ENCODE measurements around the gene GGA2.
A peak's percentile ranks its signal among the peaks of the same experiment; 100 is the strongest.
"Not testable (repeated sequence)": the region's sequence is repeated elsewhere in the genome, so short reads cannot be mapped to it uniquely, and the experiment has no call there.

Gene GGA2

DNA sequence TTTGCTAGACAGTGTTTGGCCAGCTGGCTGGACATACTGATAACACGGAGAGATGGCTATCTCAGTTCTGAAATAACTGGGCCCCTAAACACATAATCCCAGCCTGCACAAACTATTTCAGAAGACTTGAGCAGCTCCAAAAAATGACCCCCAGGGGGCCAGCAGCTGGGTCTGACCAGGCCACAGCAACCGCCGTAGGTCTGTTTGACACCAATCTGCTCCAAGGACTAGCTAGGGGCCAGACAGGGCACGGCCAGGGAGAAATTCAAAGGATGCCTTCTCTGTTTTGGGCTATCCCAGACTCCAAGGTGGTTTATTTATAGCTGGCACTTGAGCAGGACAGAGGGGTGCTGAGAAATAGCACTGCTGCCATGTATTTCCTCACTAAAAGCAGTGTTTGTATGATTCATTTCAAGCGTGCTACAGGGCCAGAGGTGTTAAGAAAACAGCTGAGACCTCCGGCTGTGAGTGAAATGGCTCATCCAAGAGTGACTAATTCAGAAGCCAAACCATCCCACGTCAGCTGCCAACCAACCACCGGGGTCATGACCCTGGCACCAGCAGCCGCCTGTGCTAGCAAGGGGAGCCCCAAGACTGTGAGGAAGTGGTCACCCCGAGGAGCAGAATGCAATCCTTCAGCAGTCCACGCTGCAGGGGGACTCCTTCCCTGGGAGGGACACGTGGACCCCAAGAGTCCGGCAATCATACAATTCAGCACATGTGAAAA lies 5.7 kb downstream of the GGA2 start:
- DNase-seq (ENCODE audit: low read depth in 3 of 3), result peak; percentile 21 to 42 (median 33)

- DNase-seq (ENCODE audit: low read depth in 3 of 3), result no peak
Measured at GRCh38 chr16:23504076-23504452, 6.2 kb downstream of the GGA2 start.

DNA sequence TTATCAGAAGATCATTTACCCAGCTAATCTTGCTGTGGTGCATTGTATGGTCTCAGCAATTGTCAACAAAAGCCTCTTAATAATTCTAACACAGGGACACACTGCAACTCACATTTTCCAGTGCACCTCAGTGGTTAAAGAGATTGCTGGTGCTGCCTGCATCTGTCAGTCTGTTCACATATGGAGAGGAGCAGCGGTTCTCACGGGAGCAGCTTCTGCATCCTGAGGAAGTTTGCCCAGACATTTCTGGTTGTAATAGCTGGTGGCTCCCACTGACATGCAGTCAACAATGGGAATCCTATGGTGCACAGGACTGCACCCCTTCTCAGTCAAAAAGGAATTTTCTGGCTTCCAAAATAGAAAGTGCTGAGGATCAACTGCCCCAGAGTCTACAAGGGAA lies 7.8 kb downstream of the GGA2 start:
- no peak for DNase-seq (ENCODE audit: low read depth in 3 of 3)

DNA sequence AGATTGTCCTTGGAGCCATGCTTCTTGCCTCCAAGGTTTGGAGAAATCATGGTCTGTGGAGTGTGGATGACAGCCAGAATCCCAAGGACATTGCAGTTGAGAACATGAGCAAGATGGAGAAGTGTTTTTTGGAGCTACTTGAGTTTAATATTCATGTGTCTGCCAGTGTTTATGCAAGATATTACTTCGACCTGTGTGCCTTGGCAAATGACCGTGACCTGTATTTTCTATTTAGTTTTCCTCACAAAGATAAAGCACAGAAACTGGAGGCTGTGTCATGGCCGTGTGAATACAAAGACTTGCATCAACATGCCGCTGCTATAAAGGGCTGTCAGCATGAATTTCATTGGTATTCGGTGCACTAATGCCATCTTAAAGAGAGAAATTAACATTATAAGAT lies 9.0 kb downstream of the GGA2 start:
- no peak for DNase-seq (ENCODE audit: low read depth in 3 of 3)

GRCh38 chr16:23500862-23501225 lies 9.4 kb downstream of the GGA2 start:
- DNase-seq (ENCODE audit: low read depth in 3 of 3), result no peak

DNA sequence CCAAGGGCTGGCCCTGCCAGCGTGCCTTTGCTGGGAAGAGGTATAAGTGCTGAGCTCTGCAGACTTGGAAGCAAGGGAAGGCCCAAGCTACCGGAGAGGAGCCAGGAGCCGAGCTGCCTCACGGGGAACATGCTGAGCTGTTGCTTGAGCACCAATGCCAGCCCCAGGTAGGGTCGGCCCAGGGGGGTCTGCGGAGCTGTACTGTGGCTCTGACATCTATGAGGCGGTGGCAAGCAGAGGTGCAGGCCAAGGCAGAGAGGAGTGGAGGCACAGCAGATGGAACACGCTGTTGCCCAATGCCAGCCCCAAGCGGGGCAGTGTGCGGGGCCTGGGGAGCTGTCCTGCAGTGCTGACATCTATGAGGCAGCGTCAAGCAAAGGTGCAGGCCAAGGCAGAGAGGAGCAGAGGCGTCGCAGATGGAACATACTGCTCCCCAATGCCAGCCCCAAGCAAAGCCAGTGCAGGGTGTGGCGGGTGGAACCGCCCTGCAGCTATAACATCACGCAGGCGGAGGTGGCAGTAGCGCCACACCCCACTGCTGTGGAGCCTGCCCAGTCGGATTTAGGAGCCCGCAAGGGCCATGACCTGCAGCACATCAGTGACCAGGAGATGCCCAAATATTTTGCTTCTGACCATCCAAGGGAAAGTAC lies 10.0 kb downstream of the GGA2 start:
- DNase-seq (ENCODE audit: low read depth in 3 of 3), result no peak

DNA sequence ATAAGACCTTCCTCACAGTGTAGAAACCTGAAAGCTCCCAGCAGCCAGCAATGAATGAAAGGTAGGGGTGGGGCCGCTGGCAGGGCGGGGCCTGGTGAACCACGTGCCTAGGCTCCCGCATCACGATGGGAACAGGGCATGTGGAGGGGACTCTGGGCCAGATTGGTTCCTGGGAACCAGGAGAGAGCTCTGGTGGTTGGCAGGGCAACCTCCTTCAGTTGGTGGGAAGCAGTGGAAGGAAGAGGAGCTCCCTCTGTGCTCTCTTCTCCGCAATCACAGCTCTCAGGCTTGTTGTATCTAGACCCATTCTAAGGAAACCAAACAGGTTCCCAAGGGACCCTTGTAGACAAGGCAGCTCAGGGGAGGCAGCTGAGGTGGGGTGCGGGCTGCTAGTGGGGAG lies 10.5 kb downstream of the GGA2 start:
- DNase-seq (ENCODE audit: low read depth in 3 of 3), result no peak

DNA sequence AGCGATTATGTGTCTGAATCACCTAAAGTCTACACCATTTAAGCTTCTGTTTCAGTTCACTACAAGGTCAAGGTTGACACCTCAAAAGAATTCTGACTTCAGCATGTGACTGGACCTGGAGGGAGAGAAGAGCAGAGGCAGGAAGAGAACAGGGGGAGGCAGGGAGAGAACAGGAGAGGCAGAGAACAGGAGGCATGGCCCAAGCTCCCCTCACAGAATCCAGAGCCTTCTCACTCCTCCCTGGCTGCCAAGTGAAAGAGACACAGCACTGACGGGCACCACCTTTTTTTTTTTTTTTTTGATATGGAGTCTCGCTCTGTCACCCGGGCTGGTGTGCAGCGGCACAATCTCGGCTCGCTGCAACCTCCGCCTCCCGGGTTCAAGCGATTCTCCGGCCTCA lies 11.4 kb downstream of the GGA2 start:
- DNase-seq (ENCODE audit: low read depth in 3 of 3), result no peak

GRCh38 chr16:23497543-23497868 lies 12.8 kb downstream of the GGA2 start:
- no peak for DNase-seq (ENCODE audit: low read depth in 3 of 3)

- DNase-seq (ENCODE audit: low read depth in 3 of 3), result no peak
Measured at GRCh38 chr16:23496821-23497542, 13.3 kb downstream of the GGA2 start.

- DNase-seq (ENCODE audit: low read depth in 3 of 3), result no peak
Measured at GRCh38 chr16:23495671-23496070, 14.6 kb downstream of the GGA2 start.

- DNase-seq (ENCODE audit: low read depth in 3 of 3), result no peak
Measured at GRCh38 chr16:23494188-23494587, 16.1 kb downstream of the GGA2 start.

- no peak for DNase-seq (ENCODE audit: low read depth in 3 of 3)
Measured at GRCh38 chr16:23491490-23492391, 18.6 kb downstream of the GGA2 start.

- DNase-seq (ENCODE audit: low read depth in 3 of 3), result no peak
Measured at GRCh38 chr16:23486480-23486879, 23.8 kb downstream of the GGA2 start.

DNA sequence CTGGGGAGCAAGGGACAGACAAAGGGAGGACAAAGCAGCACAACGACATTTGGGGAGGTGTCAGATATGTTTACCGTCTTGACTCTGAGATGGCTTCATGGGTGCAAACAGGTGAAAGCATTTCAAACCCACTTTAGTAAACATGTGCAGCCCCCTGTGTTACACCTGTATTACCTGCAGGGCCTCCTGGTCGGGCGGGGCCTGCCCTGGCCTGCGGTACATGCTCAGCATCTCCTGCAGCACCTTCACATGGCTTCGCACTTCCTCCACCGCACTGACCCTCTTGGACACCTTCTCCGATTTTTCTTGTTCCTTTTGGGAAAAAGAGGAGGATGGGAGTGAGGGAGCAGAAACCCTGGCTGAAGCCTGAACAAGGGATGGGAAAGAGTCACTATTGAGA lies 24.5 kb downstream of the GGA2 start:
- DNase-seq (ENCODE audit: low read depth in 3 of 3), result no peak

GRCh38 chr16:23485257-23485614 lies 25.1 kb downstream of the GGA2 start:
- DNase-seq (ENCODE audit: low read depth in 3 of 3), result no peak

DNA sequence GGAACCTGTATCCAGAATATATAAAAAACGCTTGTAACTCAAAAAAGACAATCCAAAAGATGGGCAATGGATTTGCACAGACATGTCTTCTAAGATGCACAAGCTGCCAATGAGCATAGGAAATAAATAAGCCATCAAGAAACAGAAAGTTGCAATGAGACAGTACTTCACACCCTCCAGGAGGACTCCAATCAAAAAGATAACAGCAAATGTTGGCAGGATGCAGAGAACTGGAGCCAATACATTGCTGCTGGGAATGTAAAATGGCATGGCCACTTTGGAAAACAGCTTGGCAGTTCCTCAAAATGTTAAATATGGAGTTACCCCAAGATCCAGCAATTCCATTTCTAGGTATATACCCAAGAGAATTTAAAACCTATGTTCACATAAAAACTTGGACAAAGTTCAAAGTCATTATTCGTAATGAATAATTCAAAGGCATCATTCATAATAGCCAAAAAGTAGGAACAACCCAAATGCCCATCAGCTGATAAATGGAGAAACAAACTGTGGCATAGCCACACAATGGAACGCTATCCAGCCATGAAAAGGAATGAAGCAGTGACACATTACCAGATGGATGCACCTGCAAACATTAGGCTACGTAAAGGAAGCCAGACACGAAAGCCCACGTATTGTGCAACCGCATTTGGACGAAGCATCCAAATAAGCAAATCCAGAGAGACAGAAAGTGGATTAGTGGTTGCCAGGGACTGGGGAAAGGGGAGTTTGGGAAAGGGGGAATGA lies 25.6 kb downstream of the GGA2 start:
- DNase-seq (ENCODE audit: low read depth in 3 of 3), result no peak

DNA sequence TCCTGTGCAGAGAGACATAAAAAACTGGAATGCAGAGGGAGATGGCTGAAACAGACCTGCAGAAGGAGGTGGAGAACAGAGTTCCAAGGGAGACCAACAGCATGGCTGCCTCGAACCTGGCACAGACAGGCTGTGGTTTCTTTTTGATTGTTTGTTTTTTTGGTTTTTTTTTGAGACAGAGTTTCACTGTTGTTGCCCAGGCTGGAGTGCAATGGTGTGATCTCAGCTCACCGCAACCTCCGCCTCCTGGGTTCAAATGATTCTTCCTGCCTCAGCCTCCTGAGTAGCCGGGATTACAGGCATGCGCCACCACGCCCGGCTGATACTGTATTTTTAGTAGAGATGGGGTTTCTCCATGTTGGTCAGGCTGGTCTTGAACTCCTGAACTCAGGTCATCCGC lies 26.8 kb downstream of the GGA2 start:
- DNase-seq (ENCODE audit: low read depth in 3 of 3), result not testable (repeated sequence)

DNA sequence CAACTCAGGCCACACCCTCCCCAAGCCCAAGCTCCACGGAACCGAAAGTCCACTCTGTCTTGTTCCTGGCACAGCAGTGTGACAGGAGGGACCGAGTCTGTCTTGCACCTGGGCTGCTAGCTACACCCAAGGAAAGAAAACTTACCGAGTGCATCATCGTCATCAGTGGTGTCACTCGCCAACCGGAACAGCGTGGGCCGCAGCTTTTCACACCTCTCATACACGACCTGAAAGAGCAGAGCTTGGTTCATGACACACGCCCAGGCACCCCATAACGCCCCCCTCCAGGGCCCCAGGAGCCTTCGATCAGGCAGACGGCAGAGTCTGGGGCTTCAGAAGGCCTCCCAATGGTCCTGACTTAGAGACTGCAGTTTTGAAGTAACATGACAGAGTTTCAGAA lies 27.5 kb downstream of the GGA2 start:
- no peak for DNase-seq (ENCODE audit: low read depth in 3 of 3)

- DNase-seq (ENCODE audit: low read depth in 3 of 3), result no peak
Measured at GRCh38 chr16:23480257-23480656, 30.0 kb downstream of the GGA2 start.

DNA sequence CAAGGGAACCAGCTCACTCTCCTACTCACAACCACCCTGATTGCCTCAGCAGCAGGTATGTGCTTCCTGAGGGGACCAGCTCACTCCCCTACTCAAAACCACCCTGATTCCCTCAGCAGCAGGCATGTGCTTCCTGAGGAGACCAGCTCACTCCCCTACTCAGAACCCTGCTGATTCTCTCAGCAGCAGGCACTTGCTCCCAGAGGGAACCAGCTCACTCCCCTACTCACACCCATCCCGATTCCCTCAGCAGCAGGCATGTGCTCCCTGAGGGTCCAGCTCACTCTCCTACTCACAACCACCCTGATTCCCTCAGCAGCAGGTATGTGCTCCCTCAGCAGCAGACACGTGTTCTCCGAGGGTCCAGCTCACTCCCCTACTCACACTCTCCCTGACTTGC lies 31.2 kb downstream of the GGA2 start:
- no peak for DNase-seq (ENCODE audit: low read depth in 3 of 3)

- no peak for DNase-seq (ENCODE audit: low read depth in 3 of 3)
Measured at GRCh38 chr16:23478566-23478965, 31.7 kb downstream of the GGA2 start.
